Kidney epithelial cell (primary cell): Measurements from ENCODE around the gene RHOH. TPM values are rescaled to one million over a fixed set of nuclear protein-coding genes. Genes with fewer than 3 reads are reported as not detected.

Experiments
- DNase-seq: peaks from one replicate; pipeline ENCODE4 v3.0.0-alpha.2; 2010; ENCODE audit warnings: low read depth
- H3K27me3 ChIP-seq: 2 replicates; pipeline ENCODE4 v1.6.0; 2011; ENCODE audit warnings: low read length; ENCODE audit not compliant: control insufficient read depth, insufficient read depth
- H3K36me3 ChIP-seq: 2 replicates; pipeline ENCODE4 v1.5.1; 2011; ENCODE audit warnings: low read length; ENCODE audit not compliant: control insufficient read depth, insufficient read depth
- H3K4me3 ChIP-seq: 2 replicates; pipeline ENCODE4 v1.5.1; 2011; ENCODE audit warnings: low read depth, mild to moderate bottlenecking, control low read depth, low read length
- total RNA-seq: library from RNA; depleted of rRNA; stranded (reverse); fragments of >200 nt; gene quantifications from 2 replicates; pipeline ENCODE4 v1.2.3, GENCODE V29; 2015
- TF ChIP-seq, protein P1 (sequence below): IDR thresholded peaks from 2 replicates; pipeline ENCODE4 v1.5.1; 2011; ENCODE audit warnings: mild to moderate bottlenecking, moderate library complexity, low read length, control low read depth, inconsistent platforms; ENCODE audit not compliant: insufficient read depth, poor library complexity, severe bottlenecking

Gene RHOH
- total RNA-seq, 1 donor from 2014 or later: not detected

GRCh38 chr4:40160258-40160657 is 36.6 kb upstream of the RHOH start:
- TF ChIP-seq, protein P1, sequence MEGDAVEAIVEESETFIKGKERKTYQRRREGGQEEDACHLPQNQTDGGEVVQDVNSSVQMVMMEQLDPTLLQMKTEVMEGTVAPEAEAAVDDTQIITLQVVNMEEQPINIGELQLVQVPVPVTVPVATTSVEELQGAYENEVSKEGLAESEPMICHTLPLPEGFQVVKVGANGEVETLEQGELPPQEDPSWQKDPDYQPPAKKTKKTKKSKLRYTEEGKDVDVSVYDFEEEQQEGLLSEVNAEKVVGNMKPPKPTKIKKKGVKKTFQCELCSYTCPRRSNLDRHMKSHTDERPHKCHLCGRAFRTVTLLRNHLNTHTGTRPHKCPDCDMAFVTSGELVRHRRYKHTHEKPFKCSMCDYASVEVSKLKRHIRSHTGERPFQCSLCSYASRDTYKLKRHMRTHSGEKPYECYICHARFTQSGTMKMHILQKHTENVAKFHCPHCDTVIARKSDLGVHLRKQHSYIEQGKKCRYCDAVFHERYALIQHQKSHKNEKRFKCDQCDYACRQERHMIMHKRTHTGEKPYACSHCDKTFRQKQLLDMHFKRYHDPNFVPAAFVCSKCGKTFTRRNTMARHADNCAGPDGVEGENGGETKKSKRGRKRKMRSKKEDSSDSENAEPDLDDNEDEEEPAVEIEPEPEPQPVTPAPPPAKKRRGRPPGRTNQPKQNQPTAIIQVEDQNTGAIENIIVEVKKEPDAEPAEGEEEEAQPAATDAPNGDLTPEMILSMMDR: no peak
- H3K27me3 ChIP-seq: no peaks in the 10 kb centered on the region
- DNase-seq: no peak

GRCh38 chr4:40164459-40164858 is 32.4 kb upstream of the RHOH start:
- no peaks in the 10 kb centered on the region for H3K27me3 ChIP-seq
- no peak overlapping the region for H3K4me3 ChIP-seq
- DNase-seq: no peak
- H3K36me3 ChIP-seq: no peaks in the 10 kb centered on the region
- TF ChIP-seq, protein P1: no peak

More at GRCh38 chr4:40160258-40160657, 36.6 kb upstream of the RHOH start:
- no peaks in the 10 kb centered on the region for H3K36me3 ChIP-seq
- H3K4me3 ChIP-seq: no peak overlapping the region

- TF ChIP-seq, protein P1: no peak
- Histone ChIP-seq H3K36me3 (no peaks in the 10 kb centered on the region), H3K27me3 (no peaks in the 10 kb centered on the region), H3K4me3 (no peak overlapping the region)
- DNase-seq: no peak
These were observed 30.9 kb upstream of the RHOH start for GRCh38 chr4:40165916-40166315.

DNA sequence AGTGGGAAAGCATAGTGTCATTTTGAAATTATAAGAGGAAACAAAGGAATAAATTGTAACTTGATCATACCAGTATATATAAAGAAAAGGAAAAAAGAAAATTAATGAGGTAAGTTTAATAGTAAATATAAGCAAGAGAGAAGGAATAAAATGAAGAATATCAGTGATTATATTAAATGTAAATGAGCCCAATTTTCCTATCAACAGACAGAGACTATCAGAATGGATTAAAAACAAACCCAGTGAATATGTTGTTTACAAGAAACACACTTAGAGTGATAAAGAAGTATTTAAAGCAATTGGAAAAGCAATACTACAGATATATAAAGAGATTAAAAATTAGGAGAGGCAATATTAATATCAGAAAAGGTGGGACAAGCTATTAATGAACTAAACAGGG is 28.8 kb upstream of the RHOH start:
- H3K36me3 ChIP-seq: no peaks in the 10 kb centered on the region
- TF ChIP-seq, protein P1: no peak
- no peak for DNase-seq
- H3K4me3 ChIP-seq: no peak overlapping the region
- no peaks in the 10 kb centered on the region for H3K27me3 ChIP-seq

DNA sequence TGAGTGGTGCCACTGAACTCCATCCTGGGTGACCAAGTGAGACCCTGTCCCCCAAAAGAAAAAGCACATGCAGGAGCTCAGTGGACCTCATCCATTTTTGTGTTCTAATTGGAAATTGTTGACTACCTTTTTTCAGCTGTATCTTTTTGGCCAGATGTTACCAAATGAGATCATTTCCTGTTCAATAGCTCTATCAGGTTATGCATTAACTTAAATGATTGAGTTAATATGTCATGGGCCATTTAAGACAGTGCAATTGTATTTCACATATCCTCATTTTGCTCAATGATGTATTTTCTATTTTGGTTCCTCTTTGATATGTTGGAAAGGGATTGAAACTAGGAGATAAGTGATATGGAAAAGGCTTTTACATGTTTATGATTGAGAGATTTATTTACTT is 26.2 kb upstream of the RHOH start:
- TF ChIP-seq, protein P1: no peak
- no peak overlapping the region for H3K4me3 ChIP-seq

DNA sequence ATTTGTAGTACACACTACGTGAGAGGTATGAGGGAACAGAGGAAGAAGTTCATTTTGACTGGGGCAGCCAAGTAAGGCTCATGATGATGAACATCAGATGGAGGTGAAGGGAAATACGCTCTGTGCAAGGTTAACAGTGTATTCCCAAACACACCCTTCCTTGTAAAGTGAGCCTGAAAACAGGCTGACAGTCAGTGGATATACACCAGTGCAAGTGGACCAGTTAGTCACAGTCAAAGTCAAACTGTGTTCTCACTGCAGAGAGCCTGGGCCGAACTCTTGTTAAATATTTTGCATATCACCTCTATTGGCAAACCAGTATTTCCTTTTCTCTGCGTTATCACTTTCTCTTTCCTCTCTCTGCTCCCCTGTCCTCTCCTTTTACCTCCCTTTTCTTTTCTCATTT is 23.4 kb upstream of the RHOH start:
- H3K36me3 ChIP-seq: no peaks in the 10 kb centered on the region
- no peak for DNase-seq
- TF ChIP-seq, protein P1: no peak
- no peaks in the 10 kb centered on the region for H3K27me3 ChIP-seq
- H3K4me3 ChIP-seq: no peak overlapping the region

More for the DNA sequence above, 26.2 kb upstream of the RHOH start:
- H3K36me3 ChIP-seq: no peaks in the 10 kb centered on the region
- no peaks in the 10 kb centered on the region for H3K27me3 ChIP-seq
- DNase-seq: no peak
